Neural progenitor cell (in vitro differentiated cells): Measurements from ENCODE around the gene YEATS4.

Experiments used
- CTCF ChIP-seq: fragments of 200-600 bp; sonication (generic); IDR thresholded peaks from 2 replicates; pipeline ENCODE4 v1.5.1; 2017; ENCODE audit warnings: antibody characterized with exemption, mild to moderate bottlenecking
- EZH2 ChIP-seq: fragments of 200-600 bp; sonication (generic); IDR thresholded peaks from 2 replicates; pipeline ENCODE4 v1.6.1; 2017; ENCODE audit warnings: antibody characterized with exemption, mild to moderate bottlenecking, moderate library complexity
- EZH2phosphoT487 ChIP-seq: fragments of 200-600 bp; sonication (generic); IDR thresholded peaks from 2 replicates; pipeline ENCODE4 v1.6.1; 2017; ENCODE audit warnings: antibody characterized with exemption

- TF ChIP-seq CTCF (no peak), EZH2 (no peak), EZH2phosphoT487 (no peak)
These were observed 34.6 kb upstream of the YEATS4 start for GRCh38 chr12:69324797-69325466.
